ENCODE measurements around the gene DPYD.
"Not testable (repeated sequence)": the region's sequence is repeated elsewhere in the genome, so short reads cannot be mapped to it uniquely, and the experiment has no call there.

DPYD gene

DNA sequence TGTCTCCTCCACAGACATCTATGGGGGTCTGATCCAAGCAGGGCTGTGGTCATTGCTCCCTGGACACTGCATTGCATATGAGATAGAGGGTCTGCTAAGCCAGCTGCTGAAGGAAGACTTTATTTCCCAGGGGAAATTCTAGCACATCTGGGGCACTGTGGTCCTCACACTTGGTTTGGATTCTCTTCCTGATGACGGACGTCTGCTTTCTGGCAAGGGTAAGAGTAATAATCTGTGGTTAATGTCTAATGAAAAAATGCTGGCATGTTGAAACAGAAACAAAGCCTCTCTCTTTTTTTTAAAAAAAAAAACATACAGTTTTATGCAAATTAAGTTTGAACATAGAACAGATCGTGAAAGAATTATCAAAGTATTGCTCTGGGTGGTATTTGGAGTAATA is 553.9 kb downstream of the DPYD start:
- no peaks in the 10 kb centered on the region for H3K36me3 ChIP-seq (replicated peaks)
- no peaks in the 10 kb centered on the region for H3K4me1 ChIP-seq
- in situ Hi-C loops (cut with MboI; ENCODE audit: low sequenced_read_pairs) = no loop called here
- H3K27me3 ChIP-seq (ENCODE audit: low read depth) = no peaks in the 10 kb centered on the region
- no peaks in the 10 kb centered on the region for H3K9me3 ChIP-seq
- no peak overlapping the region for H3K4me3 ChIP-seq
- DNase-seq (ENCODE audit: low spot score in 2 of 2) = no peak

DNA sequence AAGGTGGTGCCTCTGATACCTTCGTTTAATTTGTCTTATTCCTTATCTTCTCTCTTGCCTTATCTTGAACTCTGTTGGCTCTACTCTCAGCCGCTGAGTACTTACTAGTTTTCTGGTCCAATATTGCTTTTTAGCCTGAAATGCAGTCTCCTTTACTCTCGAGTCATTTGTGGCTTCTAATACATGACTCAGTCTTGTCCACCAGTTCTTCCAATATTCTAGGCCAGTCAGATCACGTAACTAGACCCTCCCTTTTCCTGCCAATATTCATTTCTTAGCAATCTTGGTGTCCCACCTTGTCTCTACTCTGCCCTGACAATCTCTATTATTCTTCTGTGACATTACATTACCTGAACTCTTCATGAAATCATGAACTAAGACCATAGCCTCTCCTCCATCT is 555.8 kb downstream of the DPYD start:
- Histone ChIP-seq H3K4me1 (no peaks in the 10 kb centered on the region), H3K9me3 (no peaks in the 10 kb centered on the region), H3K4me3 (no peak overlapping the region), H3K36me3 (replicated peaks) (no peaks in the 10 kb centered on the region), H3K27me3 (ENCODE audit: low read depth) (no peaks in the 10 kb centered on the region)
- in situ Hi-C loops (cut with MboI; ENCODE audit: low sequenced_read_pairs) = no loop called here
- no peak for DNase-seq (ENCODE audit: low spot score in 2 of 2)

DNA sequence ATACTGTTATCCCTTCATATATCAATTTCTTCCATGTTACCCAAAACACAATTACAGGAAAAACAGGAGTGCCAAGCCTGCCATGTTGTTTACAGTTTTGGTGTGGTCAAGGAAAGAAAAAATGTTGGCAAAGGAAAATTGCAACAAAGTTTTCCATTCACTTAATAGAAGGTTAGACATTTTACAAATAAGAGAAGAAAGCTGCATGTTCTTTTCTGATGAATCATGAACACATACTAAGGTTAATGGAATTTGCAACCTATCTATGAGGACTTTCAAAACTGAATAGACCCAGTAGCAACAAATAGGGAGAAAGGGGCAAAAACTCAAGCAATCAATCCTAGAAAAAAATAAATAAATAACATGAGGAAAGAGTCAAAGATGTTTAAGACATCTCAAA is 556.7 kb downstream of the DPYD start:
- Histone ChIP-seq H3K36me3 (replicated peaks) (no peaks in the 10 kb centered on the region), H3K4me1 (no peaks in the 10 kb centered on the region), H3K4me3 (no peak overlapping the region), H3K27me3 (ENCODE audit: low read depth) (no peaks in the 10 kb centered on the region), H3K9me3 (no peaks in the 10 kb centered on the region)
- DNase-seq (ENCODE audit: low spot score in 2 of 2) = no peak
- in situ Hi-C loops (cut with MboI; ENCODE audit: low sequenced_read_pairs) = no loop called here

DNA sequence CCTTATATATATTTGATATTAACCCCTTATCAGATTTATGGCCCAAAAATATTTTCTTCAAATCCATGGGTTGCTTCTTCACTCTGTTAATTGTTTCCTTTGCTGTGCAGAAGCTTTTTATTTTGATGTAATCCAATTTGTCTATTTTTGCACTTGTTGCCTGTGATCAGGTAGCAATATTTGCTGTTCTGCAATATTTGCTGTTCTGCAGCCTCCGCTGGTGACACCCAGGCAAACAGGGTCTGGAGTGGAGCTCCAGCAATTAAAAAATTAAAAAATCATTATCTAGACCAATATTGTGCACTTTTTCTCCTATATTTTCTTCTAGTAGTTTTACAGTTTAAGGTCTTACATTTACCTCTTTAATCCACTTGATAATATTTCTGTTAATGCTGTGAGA is 564.5 kb downstream of the DPYD start:
- no peak for DNase-seq (ENCODE audit: low spot score in 2 of 2)
- no peaks in the 10 kb centered on the region for H3K36me3 ChIP-seq (replicated peaks)
- no peaks in the 10 kb centered on the region for H3K4me1 ChIP-seq
- in situ Hi-C loops (cut with MboI; ENCODE audit: low sequenced_read_pairs) = no loop called here
- H3K27me3 ChIP-seq (ENCODE audit: low read depth) = no peaks in the 10 kb centered on the region
- H3K4me3 ChIP-seq = no peak overlapping the region
- no peaks in the 10 kb centered on the region for H3K9me3 ChIP-seq

DNA sequence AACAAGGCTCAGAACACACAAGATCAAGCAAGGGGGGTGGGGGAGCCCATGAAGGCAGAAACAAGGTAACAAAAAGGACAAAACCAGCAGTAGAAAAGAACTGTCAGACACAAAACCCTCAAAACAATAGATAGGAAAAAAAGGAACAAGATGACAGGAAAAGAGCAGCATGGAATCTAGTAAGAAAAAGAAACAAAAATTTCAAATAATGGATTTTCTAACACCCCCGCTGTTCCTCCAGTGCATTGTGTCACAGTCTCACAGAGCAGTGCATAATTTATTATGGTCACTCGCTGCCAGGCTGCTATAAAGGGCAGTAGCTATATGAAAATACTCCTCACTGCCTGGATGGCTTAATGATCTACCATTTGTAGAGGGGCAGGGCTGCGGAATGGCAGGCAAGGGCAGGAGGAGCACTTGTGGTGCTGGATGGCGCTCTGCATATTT is 567.9 kb downstream of the DPYD start:
- H3K4me1 ChIP-seq = no peaks in the 10 kb centered on the region
- no peaks in the 10 kb centered on the region for H3K9me3 ChIP-seq
- DNase-seq (ENCODE audit: low spot score in 2 of 2) = no peak
- H3K27me3 ChIP-seq (ENCODE audit: low read depth) = 0 out of 2 replicates have a peak, but pooled peaks cover 2% of the 10 kb centered on the region
- H3K36me3 ChIP-seq (replicated peaks) = no peaks in the 10 kb centered on the region
- in situ Hi-C loops (cut with MboI; ENCODE audit: low sequenced_read_pairs) = no loop called here
- no peak overlapping the region for H3K4me3 ChIP-seq

DNA sequence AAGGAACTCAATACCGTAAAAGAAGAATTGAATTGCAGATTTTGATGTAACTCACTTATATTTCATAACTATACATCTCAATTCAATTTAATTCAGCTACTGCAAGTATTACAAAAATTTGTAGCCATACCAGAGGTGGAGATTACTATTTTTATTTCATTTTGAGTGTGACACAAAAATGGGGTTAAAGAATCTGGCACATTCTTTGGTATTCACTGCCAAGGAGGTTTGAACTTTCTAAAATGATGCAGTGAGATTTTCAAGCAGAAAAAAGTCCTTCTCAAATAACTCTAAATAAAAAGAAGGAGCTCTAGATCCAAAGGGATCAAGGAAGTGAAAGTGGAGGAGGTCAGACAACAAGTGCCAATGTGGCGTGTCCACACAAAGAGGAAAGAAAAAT is 569.0 kb downstream of the DPYD start:
- no peaks in the 10 kb centered on the region for H3K9me3 ChIP-seq
- in situ Hi-C loops (cut with MboI; ENCODE audit: low sequenced_read_pairs) = no loop called here
- no peaks in the 10 kb centered on the region for H3K36me3 ChIP-seq (replicated peaks)

DNA sequence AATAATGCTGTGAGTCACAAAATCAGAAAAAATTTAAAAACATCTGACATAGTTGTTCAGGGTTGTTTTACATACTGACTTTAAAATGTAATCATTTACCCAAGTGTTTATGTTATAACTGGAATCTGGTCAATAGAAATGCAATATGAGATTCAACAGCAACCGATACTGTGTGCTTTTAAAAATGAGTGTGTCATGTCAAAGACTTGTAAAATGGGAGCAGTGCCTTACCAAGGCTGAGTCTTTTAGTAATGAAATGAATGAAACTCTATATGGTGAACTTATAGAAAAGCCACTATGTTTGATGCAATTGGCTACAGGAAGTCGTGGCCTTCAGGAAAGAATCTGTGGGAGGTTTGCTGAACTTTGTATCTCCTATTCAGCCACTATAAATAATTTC is 570.2 kb downstream of the DPYD start:
- Histone ChIP-seq H3K36me3 (replicated peaks) (no peaks in the 10 kb centered on the region), H3K27me3 (ENCODE audit: low read depth) (0 out of 2 replicates have a peak, but pooled peaks cover 2% of the 10 kb centered on the region), H3K9me3 (no peaks in the 10 kb centered on the region), H3K4me1 (no peaks in the 10 kb centered on the region), H3K4me3 (no peak overlapping the region)
- no peak for DNase-seq (ENCODE audit: low spot score in 2 of 2)
- in situ Hi-C loops (cut with MboI; ENCODE audit: low sequenced_read_pairs) = no loop called here

More for the DNA sequence above, 569.0 kb downstream of the DPYD start:
- DNase-seq (ENCODE audit: low spot score in 2 of 2) = no peak
- no peaks in the 10 kb centered on the region for H3K4me1 ChIP-seq
- no peak overlapping the region for H3K4me3 ChIP-seq
- H3K27me3 ChIP-seq (ENCODE audit: low read depth) = 0 out of 2 replicates have a peak, but pooled peaks cover 2% of the 10 kb centered on the region

DNA sequence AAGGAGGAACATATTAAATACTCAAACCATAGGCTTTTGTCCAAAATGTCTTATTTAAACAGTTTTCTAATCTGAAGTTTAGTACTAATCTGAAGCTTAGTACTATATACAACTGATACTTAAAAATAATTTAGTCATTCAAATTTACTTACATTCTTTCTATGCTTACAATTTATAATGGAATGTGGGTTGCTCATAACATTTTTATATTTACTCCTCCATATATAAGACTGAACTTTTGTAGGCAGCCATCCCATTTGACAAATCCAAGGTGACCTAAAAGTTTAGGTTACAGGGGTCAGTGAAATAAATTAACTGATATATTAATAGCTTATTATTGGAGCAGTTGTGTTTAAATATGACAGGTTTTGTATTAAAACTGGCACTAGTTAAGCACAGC is 570.6 kb downstream of the DPYD start:
- no peak for DNase-seq (ENCODE audit: low spot score in 2 of 2)
- no peak overlapping the region for H3K4me3 ChIP-seq
- no peaks in the 10 kb centered on the region for H3K4me1 ChIP-seq
- H3K9me3 ChIP-seq = no peaks in the 10 kb centered on the region
- in situ Hi-C loops (cut with MboI; ENCODE audit: low sequenced_read_pairs) = no loop called here
- H3K36me3 ChIP-seq (replicated peaks) = no peaks in the 10 kb centered on the region
- H3K27me3 ChIP-seq (ENCODE audit: low read depth) = 0 out of 2 replicates have a peak, but pooled peaks cover 2% of the 10 kb centered on the region

DNA sequence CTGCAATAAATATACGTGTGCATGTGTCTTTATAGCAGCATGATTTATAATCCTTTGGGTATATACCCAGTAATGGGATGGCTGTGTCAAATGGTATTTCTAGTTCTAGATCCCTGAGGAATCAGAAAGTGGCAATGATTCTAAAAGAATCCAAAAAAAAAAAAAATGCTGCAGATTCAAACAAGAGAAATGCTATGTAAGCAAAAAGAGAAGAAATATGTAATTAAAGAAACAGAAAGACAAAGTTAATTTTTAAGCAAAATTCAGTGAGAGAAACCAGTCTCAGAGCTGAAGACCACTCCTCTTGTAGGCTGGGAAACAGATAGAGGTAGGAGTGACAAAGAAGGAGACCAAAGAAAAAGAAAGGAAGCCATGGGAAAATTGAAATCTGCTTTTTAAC is 571.0 kb downstream of the DPYD start:
- H3K4me1 ChIP-seq; H3K9me3 ChIP-seq; H3K27me3 ChIP-seq (ENCODE audit: low read depth); DNase-seq (ENCODE audit: low spot score in 2 of 2); H3K4me3 ChIP-seq; in situ Hi-C loops (cut with MboI; ENCODE audit: low sequenced_read_pairs); H3K36me3 ChIP-seq (replicated peaks): not testable (repeated sequence)

DNA sequence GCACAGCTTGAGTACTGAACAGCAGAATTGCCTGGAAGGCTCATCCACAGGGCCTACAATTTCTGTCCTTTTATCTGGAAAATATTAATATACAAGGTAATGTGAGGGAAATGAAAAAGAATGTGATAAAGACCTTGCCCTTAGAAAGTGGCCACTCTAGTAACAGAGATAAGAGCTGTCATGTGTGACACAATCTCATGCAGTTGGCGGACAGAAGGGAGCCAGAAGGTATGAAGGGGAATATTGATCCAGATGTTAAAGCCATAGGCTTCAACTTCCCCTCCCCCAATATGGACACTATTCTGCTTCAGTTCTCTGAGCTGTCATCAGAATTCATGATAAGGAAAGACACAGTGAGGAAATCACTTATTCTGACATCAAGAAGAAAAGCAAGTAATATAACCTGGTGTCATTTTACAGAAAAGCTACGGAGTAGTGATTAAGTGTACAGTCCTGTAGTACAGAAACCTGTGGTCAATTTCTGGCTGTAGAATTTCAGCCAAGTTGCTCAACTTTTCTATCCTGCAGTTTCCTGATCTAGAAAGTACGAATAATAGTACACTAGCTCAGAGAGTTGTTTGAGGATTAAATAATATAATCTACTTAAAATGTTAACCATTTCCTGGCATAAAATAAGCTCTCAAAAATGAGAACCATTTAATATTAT is 572.1 kb downstream of the DPYD start:
- no peak for DNase-seq (ENCODE audit: low spot score in 2 of 2)
- Histone ChIP-seq H3K27me3 (ENCODE audit: low read depth) (0 out of 2 replicates have a peak, but pooled peaks cover 2% of the 10 kb centered on the region), H3K9me3 (no peaks in the 10 kb centered on the region), H3K4me3 (no peak overlapping the region), H3K36me3 (replicated peaks) (no peaks in the 10 kb centered on the region), H3K4me1 (no peaks in the 10 kb centered on the region)
- in situ Hi-C loops (cut with MboI; ENCODE audit: low sequenced_read_pairs) = no loop called here

DNA sequence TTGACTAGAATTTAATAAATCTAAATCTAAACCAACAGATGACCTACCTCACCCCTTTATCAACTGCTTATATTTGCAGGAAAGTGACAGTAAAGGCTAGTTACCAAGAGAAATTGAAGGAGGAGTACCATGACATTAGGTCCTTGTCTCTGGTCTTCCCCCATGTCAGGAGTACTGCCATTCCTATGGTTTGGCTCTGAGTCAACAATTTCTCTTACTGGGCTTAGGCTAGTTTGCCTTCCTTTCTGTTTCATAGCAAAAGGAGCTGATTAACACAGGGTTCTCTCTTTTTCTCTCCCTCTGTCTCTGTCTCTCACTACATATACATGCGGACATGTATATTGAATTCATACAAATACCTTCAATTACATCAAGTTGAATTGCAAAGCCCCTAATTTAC is 579.9 kb downstream of the DPYD start:
- H3K9me3 ChIP-seq = no peaks in the 10 kb centered on the region
- no peak for DNase-seq (ENCODE audit: low spot score in 2 of 2)
- H3K36me3 ChIP-seq (replicated peaks) = no peaks in the 10 kb centered on the region
- H3K27me3 ChIP-seq (ENCODE audit: low read depth) = no peaks in the 10 kb centered on the region
- no peak overlapping the region for H3K4me3 ChIP-seq
- in situ Hi-C loops (cut with MboI; ENCODE audit: low sequenced_read_pairs) = no loop called here
- no peaks in the 10 kb centered on the region for H3K4me1 ChIP-seq

DNA sequence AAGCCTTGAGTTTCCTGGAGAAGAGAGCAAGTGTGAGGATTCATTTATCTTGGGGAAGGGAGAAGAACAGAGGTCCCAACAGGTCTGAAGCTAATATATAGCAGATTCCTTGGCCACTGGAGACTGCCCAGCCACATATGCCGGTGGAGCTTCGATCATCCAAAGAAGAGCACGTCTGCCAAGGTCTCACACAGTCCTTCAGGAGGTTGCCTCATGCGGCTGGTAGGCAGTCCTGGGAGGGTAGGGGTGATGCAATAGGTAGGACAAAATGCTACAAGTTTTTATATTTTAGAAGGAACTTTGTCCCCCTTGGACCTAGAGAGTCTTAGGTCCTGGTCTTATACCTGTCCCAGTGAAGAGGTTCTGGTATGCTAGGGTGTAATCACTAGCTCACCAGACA is 582.5 kb downstream of the DPYD start:
- DNase-seq (ENCODE audit: low spot score in 2 of 2) = no peak
- Histone ChIP-seq H3K4me1 (no peaks in the 10 kb centered on the region), H3K36me3 (replicated peaks) (no peaks in the 10 kb centered on the region), H3K4me3 (no peak overlapping the region), H3K27me3 (ENCODE audit: low read depth) (no peaks in the 10 kb centered on the region), H3K9me3 (no peaks in the 10 kb centered on the region)
- in situ Hi-C loops (cut with MboI; ENCODE audit: low sequenced_read_pairs) = no loop called here

DNA sequence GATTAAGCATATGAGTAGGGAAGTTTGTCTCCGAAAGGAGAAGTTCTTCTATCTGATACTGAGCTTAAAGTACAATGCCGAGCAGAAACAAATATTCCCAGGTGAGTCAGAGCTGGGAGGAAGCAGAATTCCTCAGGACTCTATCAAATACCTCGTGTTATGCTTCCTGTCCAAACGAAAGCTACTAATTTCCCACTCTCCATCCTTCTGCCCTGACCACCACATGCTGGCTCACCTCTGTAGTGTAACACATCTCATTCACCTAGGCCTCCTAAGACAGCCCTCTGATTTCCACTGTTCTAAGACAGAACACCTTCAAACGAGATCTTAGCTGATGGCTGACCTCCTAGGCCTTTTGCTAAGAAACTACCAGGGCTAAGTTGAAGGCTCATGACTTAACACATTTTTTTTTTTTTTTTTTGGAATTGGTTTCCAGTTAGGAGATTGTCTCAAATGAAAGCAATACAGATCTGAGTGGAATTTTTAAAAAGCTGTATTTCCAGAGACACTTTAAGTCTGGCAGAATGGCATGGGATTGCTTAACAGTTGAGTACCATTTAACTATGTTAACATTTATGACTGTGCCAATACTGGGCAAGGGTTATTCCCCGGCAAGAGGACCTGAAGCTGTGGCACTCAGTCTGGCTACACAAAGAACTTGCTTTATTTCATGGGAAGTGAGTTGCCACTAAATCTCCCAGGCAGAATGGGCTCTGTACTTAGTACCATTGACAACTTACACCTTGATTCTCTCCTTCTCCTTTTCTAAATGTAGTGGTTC is 583.4 kb downstream of the DPYD start:
- Histone ChIP-seq H3K9me3 (no peaks in the 10 kb centered on the region), H3K4me3 (no peak overlapping the region), H3K4me1 (no peaks in the 10 kb centered on the region), H3K27me3 (ENCODE audit: low read depth) (no peaks in the 10 kb centered on the region), H3K36me3 (replicated peaks) (no peaks in the 10 kb centered on the region)
- in situ Hi-C loops (cut with MboI; ENCODE audit: low sequenced_read_pairs) = no loop called here
- DNase-seq (ENCODE audit: low spot score in 2 of 2) = no peak

DNA sequence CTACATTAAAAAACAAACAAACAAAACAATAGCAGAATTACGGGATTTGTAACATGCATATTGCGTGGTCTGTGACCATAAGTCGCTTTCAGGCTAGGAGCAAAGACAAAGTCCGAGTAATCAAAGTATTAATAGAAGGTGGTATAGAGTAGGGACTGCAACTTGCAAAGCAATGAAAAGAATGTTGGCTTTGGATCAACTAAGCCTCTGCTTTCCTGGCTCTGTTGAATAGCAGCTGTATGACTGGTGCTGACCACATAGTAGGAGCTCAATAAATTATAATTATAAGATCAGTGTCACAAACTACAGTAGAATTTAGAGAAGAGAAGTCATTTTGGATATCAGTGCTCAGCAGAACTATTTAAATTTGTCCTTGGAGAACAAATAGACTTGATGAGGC is 586.4 kb downstream of the DPYD start:
- Histone ChIP-seq H3K27me3 (ENCODE audit: low read depth) (no peaks in the 10 kb centered on the region), H3K4me3 (no peak overlapping the region), H3K9me3 (no peaks in the 10 kb centered on the region), H3K36me3 (replicated peaks) (no peaks in the 10 kb centered on the region), H3K4me1 (no peaks in the 10 kb centered on the region)
- in situ Hi-C loops (cut with MboI; ENCODE audit: low sequenced_read_pairs) = no loop called here
- DNase-seq (ENCODE audit: low spot score in 2 of 2) = no peak
